Astrocyte (in vitro differentiated cells and primary cell): Measurements from ENCODE around the gene VPS35.

Experiments
- CTCF ChIP-seq: IDR thresholded peaks from 2 replicates; pipeline ENCODE4 v1.5.1; 2011; ENCODE audit warnings: low read depth, mild to moderate bottlenecking, inconsistent platforms, low read length, moderate library complexity; ENCODE audit not compliant: insufficient read depth
- EZH2 ChIP-seq: IDR thresholded peaks from 2 replicates; pipeline ENCODE4 v1.6.1; 2012; ENCODE audit warnings: mild to moderate bottlenecking, low read length, inconsistent platforms; ENCODE audit not compliant: insufficient read depth

DNA sequence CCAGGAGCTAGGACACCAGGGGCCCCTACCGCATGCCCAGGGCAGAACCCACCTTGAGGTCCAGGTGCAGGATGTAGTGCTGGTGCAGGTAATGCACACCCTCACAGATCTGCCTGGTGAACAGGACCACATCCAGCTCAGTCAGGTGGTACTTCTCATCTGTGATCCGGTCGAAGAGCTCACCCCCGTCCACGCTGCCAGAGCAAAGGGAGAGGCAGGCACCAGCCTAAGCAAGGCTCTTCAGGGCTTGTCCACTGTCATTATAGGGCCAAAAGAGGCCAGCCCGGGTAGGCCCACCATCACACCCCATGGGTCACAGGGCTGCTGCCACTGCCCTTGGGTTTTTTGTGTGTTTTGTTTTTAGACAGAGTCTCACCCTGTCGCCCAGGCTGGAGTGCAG, 38.2 kb upstream of the VPS35 start:
- no peak for TF ChIP-seq CTCF
- no peak for TF ChIP-seq EZH2
